HG03575 (cell line): ENCODE results near the gene ATF2.
"Not testable (repeated sequence)": the region's sequence is repeated elsewhere in the genome, so short reads cannot be mapped to it uniquely, and the experiment has no call there.

Source experiments
- ATAC-seq: cut with Tn5 transposase; IDR thresholded peaks from one replicate; pipeline ENCODE4 v1.9.1; 2021; ENCODE audit not compliant: unreplicated experiment, insufficient number of reproducible peaks, low FRiP score; ENCODE audit errors: extremely low read depth

The ATF2 gene

GRCh38 chr2:175108091-175108490 lies 59.9 kb downstream of the ATF2 start:
- not testable (repeated sequence) for ATAC-seq

GRCh38 chr2:175107146-175107545 lies 60.9 kb downstream of the ATF2 start:
- ATAC-seq = no peak

GRCh38 chr2:175103191-175103590 lies 64.8 kb downstream of the ATF2 start:
- ATAC-seq = no peak

DNA sequence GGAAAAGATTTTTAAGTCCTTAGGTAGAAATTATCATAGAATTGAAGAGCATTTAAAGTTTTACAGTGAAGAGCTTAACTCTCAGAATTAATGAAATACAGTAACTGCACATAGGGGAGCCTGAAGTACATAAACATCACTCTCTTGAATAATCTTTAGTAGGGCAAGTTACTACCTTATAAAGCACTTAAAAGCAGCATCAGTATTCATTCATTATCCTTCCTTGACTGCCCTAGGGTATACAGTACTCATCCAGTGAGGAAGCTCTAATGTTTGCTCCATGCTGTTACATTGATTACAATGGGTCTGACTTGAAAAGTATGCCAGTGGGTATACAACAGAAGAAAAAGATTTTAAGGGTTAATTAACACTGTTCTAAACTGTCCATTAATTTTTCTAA lies 66.5 kb downstream of the ATF2 start:
- ATAC-seq = no peak

DNA sequence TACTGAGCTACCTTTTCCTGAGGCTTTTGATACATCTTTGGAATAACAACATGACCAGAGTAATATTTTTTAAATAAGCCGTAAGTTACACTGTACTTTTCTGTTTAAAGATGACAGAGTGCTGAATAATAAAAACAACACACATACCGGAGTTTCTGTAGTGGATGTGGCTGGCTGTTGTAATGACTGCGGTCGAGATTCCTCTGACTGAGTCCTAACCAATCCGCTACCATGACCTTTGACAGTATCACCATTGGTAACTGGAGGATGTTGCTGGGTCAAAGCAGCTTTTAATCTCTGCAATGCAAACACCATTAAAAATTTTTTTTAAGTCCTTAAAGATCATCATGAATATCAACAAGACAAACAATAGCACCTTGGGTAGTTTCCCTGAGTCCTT lies 70.7 kb downstream of the ATF2 start:
- no peak for ATAC-seq

DNA sequence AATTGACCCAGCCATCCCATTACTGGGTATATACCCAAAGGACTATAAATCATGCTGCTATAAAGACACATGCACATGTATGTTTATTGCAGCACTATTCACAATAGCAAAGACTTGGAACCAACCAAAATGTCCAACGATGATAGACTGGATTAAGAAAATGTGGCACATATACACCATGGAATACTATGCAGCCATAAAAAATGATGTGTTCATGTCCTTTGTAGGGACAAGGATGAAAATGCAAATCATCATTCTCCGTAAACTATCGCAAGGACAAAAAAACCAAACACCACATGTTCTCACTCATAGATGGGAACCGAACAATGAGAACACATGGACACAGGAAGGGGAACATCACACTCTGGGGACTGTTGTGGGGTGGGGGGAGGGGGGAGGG lies 83.9 kb downstream of the ATF2 start:
- not testable (repeated sequence) for ATAC-seq

GRCh38 chr2:175080479-175080878 lies 87.5 kb downstream of the ATF2 start:
- ATAC-seq = no peak

DNA sequence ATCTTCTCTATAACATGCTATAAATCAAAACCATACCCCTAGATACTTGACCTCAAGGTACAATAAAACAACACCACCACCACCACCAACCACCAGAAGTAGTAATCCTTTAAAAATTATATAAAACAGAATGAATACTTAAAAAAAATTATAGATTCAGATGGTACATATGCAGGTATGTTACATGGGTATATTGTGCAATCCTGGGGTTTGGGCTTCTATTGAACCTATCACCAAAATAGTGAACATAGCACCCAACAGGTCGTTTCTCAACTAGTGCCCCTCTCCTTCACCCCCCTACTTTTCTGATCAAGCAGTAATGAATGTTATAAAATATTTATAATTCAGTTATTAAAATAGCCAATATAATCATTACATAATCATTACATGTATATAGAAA lies 91.7 kb downstream of the ATF2 start:
- ATAC-seq = no peak

DNA sequence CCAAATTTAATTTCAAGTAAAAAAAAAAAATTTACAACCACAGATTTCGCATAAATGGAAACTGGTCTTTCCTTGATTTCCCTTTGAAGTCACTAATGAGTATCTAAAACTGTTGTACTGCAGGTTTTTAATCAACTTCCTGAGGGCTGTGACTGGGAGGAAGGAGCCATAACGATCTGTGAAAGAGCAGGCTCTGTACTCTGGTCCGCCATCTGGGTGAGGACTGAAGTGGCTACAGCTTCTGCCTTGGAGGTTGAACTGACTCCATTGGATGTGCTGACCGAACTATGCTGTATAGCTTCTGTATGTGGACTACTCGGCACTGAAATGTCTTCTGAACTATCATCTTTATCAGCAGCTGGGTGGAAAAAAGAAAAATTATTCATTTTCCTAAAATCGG lies 93.5 kb downstream of the ATF2 start:
- no peak for ATAC-seq

- no peak for ATAC-seq
Observed at GRCh38 chr2:175068534-175068933, 99.5 kb downstream of the ATF2 start.

- ATAC-seq = no peak
Observed at GRCh38 chr2:175066411-175066810, 101.6 kb downstream of the ATF2 start.

DNA sequence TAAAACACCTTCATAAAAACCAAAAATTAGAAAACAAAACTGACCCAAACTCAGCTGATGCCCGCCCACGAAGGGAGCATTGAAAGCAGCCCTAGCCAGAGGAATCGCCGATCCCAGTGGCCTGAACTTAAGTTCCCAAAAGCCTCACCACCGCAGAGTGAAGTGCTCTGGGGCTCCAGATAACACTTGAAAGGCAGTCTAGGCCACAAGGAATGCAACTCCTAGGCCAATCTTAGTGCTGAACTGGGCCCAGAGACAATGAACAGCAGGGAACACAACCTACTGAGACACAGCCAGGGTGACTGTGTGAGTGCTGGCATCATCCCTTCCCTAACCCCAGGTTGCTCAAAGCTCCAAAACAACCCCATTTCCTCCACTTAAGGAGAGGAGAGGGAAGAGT lies 103.2 kb downstream of the ATF2 start:
- ATAC-seq = no peak

DNA sequence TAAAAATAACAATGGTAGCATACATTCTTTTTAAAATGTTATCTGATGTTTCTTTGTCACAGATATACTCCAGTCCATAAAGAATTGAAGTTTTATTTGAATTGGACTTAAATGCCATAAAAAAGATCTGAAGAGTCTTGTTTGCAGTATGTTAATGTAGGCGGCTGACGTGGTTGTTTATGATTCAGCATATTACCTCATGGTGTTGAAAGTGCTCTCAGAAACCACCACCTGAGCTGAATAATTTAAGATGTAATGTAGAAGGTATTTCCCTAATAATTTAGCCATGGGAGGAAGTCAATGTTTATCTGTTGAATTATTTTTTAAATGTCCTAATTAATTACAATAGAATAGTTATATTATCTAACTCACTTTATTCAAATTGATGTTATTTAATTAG lies 104.3 kb downstream of the ATF2 start:
- ATAC-seq = no peak

- ATAC-seq = no peak
Observed at GRCh38 chr2:175062787-175063585, 105.0 kb downstream of the ATF2 start.

DNA sequence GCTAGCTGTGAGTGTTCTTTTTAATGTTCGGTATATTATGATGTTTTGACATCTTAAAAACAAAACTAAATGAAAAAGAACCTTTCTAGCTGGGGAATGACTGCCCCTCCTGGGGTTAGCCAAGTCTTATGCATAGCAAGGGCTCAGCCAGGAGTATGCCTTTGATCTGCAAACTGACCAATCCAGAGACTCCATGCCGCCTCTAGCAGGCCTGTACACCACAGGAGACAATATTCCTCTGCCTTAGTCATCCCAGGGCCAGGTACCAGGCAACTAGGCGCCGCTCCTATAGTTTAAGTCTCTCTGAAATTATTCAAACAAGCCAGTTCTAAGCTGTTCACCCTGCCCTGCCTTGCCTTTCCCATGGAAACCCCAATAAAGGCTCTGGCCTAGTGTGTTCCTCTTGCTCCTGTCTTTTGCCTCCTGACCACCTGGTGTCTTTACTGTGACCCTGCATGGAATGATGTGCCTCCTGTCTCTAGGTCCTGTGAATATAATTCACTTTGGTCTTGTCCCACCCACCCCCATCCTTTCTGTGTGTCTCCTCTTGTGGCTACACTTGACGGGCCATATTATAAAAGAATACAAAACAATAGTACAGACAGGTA lies 110.8 kb downstream of the ATF2 start:
- ATAC-seq = no peak

DNA sequence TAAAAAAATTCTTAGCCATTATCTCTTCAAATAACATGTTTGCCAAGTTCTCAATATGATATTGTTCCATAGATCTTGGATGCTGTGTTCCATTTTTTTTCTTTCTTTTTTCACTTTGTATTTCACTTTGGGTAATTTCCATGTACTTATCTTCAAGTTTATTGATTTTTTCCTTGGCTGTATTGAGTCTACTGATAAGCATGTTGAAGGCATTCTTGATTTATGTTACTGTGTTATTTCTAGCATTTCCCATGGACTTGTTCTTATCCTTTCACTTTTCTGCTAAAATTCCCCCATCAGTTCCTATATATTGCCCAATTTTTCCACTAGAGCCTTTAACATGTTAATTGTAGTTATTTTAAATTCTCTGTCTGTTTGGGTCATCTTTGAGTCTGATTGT lies 112.0 kb downstream of the ATF2 start:
- ATAC-seq = no peak

DNA sequence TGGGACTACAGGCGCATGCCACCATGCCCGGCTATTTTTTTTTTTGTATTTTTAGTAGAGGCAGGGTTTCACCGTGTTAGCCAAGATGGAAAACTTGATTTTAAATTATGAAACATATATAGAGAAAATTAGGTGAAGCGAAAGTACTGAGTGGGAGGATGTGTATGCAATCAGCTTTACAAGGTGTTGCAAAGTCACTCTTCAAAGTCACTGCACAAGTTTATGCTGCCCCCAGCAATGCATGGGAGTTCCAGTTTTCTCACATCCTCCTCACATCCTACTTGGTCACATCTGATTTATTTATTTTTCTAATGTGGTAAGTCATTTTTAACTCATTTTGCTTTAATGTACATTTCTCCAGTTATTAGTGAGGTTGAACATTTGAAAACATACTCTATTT lies 113.7 kb downstream of the ATF2 start:
- no peak for ATAC-seq

GRCh38 chr2:175049661-175050060 lies 118.3 kb downstream of the ATF2 start:
- no peak for ATAC-seq

- no peak for ATAC-seq
Observed at GRCh38 chr2:175048275-175048674, 119.7 kb downstream of the ATF2 start.

DNA sequence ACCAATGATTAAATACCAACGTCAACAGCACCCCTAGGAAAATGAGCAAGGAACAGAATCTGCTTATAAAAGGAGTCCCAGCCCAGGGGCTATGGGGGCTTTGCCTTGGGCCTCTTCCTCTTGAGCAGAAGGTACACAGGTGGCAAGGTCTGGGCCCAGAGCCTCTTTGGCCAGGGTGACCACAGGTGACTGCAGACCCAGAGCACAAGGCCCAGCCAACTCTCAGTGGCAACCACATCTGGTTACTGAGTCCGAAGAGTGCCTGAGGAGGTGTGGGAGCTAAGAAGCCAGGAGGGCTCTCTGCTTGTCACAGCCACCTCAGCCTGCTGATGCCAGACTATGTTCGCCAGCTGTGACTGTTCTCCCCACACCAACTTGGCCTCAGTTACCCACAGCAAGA lies 128.5 kb downstream of the ATF2 start:
- ATAC-seq = no peak

GRCh38 chr2:175039031-175039430 lies 129.0 kb downstream of the ATF2 start:
- ATAC-seq = no peak
